PC-9 (cell line): Measurements from ENCODE around the gene CNDP1. TPM values are rescaled to one million over a fixed set of nuclear protein-coding genes. Genes with fewer than 3 reads are reported as not detected.

Experiments
- BruUV-seq: library from RNA; stranded (reverse); fragments of 400-500 nt; replicated peaks from 2 replicates; lab custom pipeline; 2021; lab: Mats Ljungman, UMichigan
- CTCF ChIA-PET: fragments of 300-600 bp; sonication (Branson Sonifier 250); formaldehyde crosslinking; loops from one replicate; lab custom pipeline; 2022; ENCODE audit warnings: antibody characterized with exemption; lab: Charles Lee
- POLR2A ChIA-PET: fragments of 300-600 bp; sonication (Branson Sonifier 250); formaldehyde crosslinking; loops from one replicate; lab custom pipeline; 2022; ENCODE audit warnings: antibody characterized with exemption; ENCODE audit not compliant: unreplicated experiment; lab: Charles Lee
- DNase-seq, 2 experiments: peaks; one replicate each; pipeline versions ENCODE4 v3.0.0 to v3.0.0-alpha.2; 2015 to 2022; ENCODE audit warnings: mixed read lengths in 1 of 2
- H2AFZ ChIP-seq: fragments of 200-600 bp; sonication (generic); 2 replicates; pipeline ENCODE4 v1.8.1; 2017; ENCODE audit warnings: antibody characterized with exemption
- H3F3A ChIP-seq: fragments of 200-600 bp; sonication (generic); 2 replicates; pipeline ENCODE4 v1.8.1; 2017; ENCODE audit warnings: antibody characterized with exemption, mild to moderate bottlenecking, low read depth; ENCODE audit not compliant: insufficient read depth
- H3K27ac ChIP-seq: fragments of 200-600 bp; sonication (generic); 2 replicates; pipeline ENCODE4 v1.6.1; 2016; ENCODE audit warnings: mixed run types
- H3K27me3 ChIP-seq: fragments of 200-600 bp; sonication (generic); 2 replicates; pipeline ENCODE4 v1.6.1; 2016; ENCODE audit warnings: low read depth, mixed run types; ENCODE audit not compliant: insufficient read depth
- H3K36me3 ChIP-seq: fragments of 200-600 bp; sonication (generic); 2 replicates; pipeline ENCODE4 v1.6.1; 2016; ENCODE audit warnings: low read depth, mixed run types
- H3K4me1 ChIP-seq: fragments of 200-600 bp; sonication (generic); replicated peaks from 2 replicates; pipeline ENCODE4 v1.6.1; 2016; ENCODE audit warnings: mixed run types; ENCODE audit not compliant: insufficient read depth
- H3K4me2 ChIP-seq: fragments of 200-600 bp; sonication (generic); 2 replicates; pipeline ENCODE4 v1.6.1; 2017; ENCODE audit warnings: mixed run types
- H3K4me3 ChIP-seq: fragments of 200-600 bp; sonication (generic); 2 replicates; pipeline ENCODE4 v1.6.1; 2016; ENCODE audit warnings: mixed run types
- H3K79me2 ChIP-seq: fragments of 200-600 bp; sonication (generic); 2 replicates; pipeline ENCODE4 v1.6.1; 2017; ENCODE audit warnings: low read depth, mixed run types
- H3K9me2 ChIP-seq: fragments of 200-600 bp; sonication (generic); 2 replicates; pipeline ENCODE4 v1.8.1; 2017; ENCODE audit warnings: mild to moderate bottlenecking; ENCODE audit not compliant: insufficient read depth
- H3K9me3 ChIP-seq: fragments of 200-600 bp; sonication (generic); 2 replicates; pipeline ENCODE4 v1.8.1; 2016; ENCODE audit warnings: low read depth; ENCODE audit not compliant: insufficient read depth
- H4K20me1 ChIP-seq: fragments of 200-600 bp; sonication (generic); 2 replicates; pipeline ENCODE4 v1.8.1; 2017; ENCODE audit not compliant: insufficient read depth
- CTCF ChIP-seq: fragments of 200-600 bp; sonication (generic); conservative IDR thresholded peaks from 2 replicates; pipeline ENCODE4 v1.6.1; 2017; ENCODE audit warnings: mixed run types, antibody characterized with exemption, mild to moderate bottlenecking, moderate library complexity
- EZH2 ChIP-seq: fragments of 200-600 bp; sonication (generic); IDR thresholded peaks from 2 replicates; pipeline ENCODE4 v1.8.0; 2017; ENCODE audit warnings: antibody characterized with exemption, low read depth
- intact Hi-C: fragments of 100-400 bp; cut with micrococcal nuclease; formaldehyde crosslinking; loops from one replicate; pipeline ENCODE4 v1.10.0; 2022; ENCODE audit not compliant: unreplicated experiment
- total RNA-seq: library from RNA; stranded (reverse); gene quantifications from 2 replicates; pipeline ENCODE4 v1.2.3, GENCODE V29; 2021

Gene CNDP1
- total RNA-seq, 1 experiment from 2014 or later: not detected

GRCh38 chr18:74488354-74488753 lies 45.9 kb upstream of the CNDP1 start:
- peaks cover 76% of the 10 kb centered on the region for H3K27me3 ChIP-seq
- no peaks in the 10 kb centered on the region; the same call in 1 of the 2 replicates for H3K9me3 ChIP-seq
- BruUV-seq: no TSS peak
- no peaks in the 10 kb centered on the region for H3K4me1 ChIP-seq
- H3K27ac ChIP-seq: no peak overlapping the region
- DNase-seq: no peak
- TF ChIP-seq CTCF: no peak
- no peak for TF ChIP-seq EZH2
- intact Hi-C loops: no loop called here
- no peaks in the 10 kb centered on the region for H3F3A ChIP-seq
- no peaks in the 10 kb centered on the region for H3K9me2 ChIP-seq
- no peaks in the 10 kb centered on the region for H3K79me2 ChIP-seq
- no peak overlapping the region for H2AFZ ChIP-seq
- H4K20me1 ChIP-seq: no peaks in the 10 kb centered on the region
- POLR2A ChIA-PET: no interaction called here
- CTCF ChIA-PET: no interaction called here
- H3K4me2 ChIP-seq: no peak overlapping the region
- H3K36me3 ChIP-seq: no peaks in the 10 kb centered on the region
- H3K4me3 ChIP-seq: no peak overlapping the region

GRCh38 chr18:74488864-74489263 lies 45.4 kb upstream of the CNDP1 start:
- CTCF ChIA-PET: no interaction called here
- Histone ChIP-seq H3K79me2 (no peaks in the 10 kb centered on the region), H3K27me3 (peaks cover 71% of the 10 kb centered on the region), H3K9me2 (no peaks in the 10 kb centered on the region), H3F3A (no peaks in the 10 kb centered on the region), H3K4me3 (no peak overlapping the region), H3K4me1 (no peaks in the 10 kb centered on the region), H3K36me3 (no peaks in the 10 kb centered on the region), H2AFZ (no peak overlapping the region), H3K4me2 (no peak overlapping the region), H3K9me3 (no peaks in the 10 kb centered on the region; the same call in 1 of the 2 replicates), H3K27ac (no peak overlapping the region), H4K20me1 (no peaks in the 10 kb centered on the region)
- intact Hi-C loops: no loop called here
- BruUV-seq: no TSS peak
- no peak for DNase-seq
- TF ChIP-seq EZH2 (no peak), CTCF (no peak)
- POLR2A ChIA-PET: no interaction called here

GRCh38 chr18:74489676-74490075 lies 44.6 kb upstream of the CNDP1 start:
- Histone ChIP-seq H2AFZ (no peak overlapping the region), H3K27me3 (peaks cover 65% of the 10 kb centered on the region), H3K4me2 (no peak overlapping the region), H3K36me3 (no peaks in the 10 kb centered on the region), H3K79me2 (no peaks in the 10 kb centered on the region), H4K20me1 (no peaks in the 10 kb centered on the region), H3K4me3 (no peak overlapping the region), H3F3A (no peaks in the 10 kb centered on the region), H3K9me2 (no peaks in the 10 kb centered on the region), H3K4me1 (no peaks in the 10 kb centered on the region), H3K27ac (no peak overlapping the region), H3K9me3 (no peaks in the 10 kb centered on the region; the same call in 1 of the 2 replicates)
- BruUV-seq: no TSS peak
- POLR2A ChIA-PET: no interaction called here
- intact Hi-C loops: no loop called here
- TF ChIP-seq CTCF: no peak
- no peak for TF ChIP-seq EZH2
- CTCF ChIA-PET: no interaction called here
- no peak for DNase-seq
